ENCODE results near the gene UROS.

UROS gene

DNA sequence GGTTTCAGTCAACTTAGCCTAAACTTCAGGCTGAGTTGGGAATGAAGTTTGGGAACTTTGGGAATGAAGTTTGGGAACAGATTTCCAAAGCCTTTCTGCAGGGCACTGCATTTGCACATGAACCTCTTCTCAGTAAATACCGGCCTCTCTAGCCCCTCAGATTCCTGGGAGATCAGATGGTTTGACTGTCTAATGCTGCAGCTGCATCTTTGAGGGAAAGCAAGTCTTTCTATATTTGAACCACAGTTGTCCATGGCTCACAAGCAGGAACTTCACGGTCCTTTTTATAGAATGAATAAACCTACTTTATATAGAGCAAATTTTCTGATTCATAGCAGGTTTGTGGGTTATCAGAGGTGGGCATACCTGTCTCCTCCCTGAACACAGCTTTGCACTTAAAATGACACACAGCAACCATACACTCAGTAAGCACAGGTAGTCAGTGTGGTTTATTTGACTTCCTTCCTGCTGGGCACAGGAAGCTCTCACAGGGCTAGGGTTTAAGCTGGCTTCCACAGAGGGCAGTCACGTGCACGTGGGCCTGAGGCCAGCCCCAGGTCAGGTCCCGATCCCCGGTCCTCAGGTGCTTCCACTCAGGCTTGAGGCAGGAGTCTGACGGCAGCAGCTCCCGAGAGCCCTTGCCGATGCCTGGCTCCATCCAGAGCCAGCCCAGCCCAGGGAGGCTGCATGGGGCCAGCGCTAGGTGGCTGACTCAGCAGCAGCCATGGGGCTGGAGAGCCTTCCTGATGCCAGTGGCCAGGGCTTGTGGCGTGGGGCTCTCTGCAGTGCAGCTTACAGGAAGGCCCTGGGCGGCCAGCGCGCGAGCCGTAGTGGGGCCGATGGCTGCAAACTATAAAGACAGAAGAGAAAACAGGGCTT is 34.7 kb downstream of the UROS start:
- DNase-seq (ENCODE audit: low read depth): no peak

DNA sequence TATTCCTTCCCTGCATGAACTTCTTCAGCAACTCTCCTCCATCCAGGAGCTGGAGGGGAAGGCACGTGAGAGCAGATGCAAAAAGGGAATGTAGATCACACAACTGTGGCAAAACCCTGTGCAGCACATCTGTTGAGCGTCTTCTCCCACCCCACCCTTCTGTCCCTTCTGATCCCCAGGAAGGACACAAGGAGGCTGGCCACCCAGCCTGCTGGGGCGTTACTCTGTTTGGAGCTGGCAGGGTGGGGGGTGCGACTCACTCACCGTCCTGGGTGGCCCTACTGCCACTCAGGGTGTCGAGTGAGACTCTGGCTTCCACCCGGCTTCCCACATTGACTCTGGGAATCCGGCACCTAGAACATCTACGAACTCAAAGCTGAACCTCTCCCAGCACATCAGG is 37.3 kb downstream of the UROS start:
- DNase-seq (ENCODE audit: low read depth): no peak

DNA sequence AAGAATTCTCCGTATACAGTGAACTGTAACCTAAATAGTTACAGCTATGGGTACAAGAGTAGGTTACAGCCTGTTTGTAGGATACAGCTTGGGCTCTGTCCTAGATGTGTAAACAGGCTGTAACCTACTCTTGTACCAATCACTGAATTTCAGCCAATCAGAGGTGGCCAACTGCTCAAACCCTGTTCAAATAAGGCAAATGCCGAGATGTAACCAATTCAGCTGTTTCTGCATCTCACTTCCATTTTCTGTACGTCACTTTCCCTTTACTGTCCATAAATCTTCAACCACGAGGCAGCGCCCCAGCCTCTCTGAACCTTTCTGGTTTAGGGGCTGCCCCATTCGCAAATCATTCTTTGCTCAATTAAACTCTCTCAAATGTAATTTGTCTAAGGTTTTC is 39.1 kb downstream of the UROS start:
- no peak for DNase-seq (ENCODE audit: low read depth)

DNA sequence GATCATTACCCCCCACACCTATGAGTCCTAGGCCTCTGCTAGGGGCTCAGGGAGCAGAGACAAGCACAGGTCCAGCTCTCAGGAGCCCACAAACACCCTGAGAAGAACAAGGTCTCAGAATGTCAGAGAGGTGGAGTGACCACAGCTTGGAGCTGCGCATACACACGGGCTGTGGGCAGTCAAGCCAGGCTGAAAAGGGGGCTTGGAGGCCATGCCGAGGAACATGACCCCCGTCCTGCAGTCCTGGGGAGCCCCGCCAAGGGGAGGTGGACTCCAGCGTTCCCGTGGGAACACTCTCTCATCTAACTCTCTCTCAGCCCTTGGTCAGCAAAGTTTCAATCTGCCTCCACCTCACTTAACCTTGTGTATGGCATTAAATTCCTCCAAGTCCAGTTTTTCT is 39.6 kb downstream of the UROS start:
- no peak for DNase-seq (ENCODE audit: low read depth)

DNA sequence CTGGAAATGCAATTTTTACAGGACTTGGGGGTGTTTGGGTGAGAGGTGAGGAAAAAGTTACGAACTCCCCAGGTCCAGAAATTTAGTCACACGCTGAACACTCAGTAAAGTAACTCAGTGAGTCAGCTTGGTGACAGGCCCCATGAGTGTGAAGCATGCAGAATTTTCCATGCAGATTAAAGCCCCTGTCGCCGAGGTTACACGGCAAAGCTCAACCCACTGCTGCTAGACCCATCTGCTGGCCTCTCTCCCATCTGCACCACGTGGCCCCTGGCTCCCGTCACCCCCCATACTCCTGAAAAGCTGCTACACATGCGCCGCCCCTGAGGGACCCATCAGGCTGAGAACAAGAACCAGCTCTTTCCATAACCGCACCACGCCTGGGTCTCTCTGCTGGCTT is 40.4 kb downstream of the UROS start:
- DNase-seq (ENCODE audit: low read depth): no peak

DNA sequence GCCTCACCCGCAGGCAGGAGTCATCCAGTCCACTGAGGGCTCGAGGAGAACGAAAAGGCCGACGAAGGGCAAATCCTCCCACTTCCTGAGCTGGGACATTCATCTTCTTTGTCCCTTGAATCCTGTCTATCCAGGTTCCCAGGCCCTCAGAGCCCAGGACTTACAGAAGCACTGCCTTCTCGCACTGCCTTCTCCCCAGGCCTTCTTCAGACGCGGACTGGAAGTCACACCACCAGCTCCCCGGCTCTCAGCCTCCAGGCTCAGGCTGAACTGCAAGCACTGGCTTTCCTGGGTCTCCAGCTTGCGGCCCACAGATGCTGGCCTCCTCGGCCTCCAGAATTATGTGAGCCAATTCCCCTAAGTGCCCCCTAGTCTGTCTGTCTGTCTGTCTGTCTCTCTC is 41.0 kb downstream of the UROS start:
- no peak for DNase-seq (ENCODE audit: low read depth)

DNA sequence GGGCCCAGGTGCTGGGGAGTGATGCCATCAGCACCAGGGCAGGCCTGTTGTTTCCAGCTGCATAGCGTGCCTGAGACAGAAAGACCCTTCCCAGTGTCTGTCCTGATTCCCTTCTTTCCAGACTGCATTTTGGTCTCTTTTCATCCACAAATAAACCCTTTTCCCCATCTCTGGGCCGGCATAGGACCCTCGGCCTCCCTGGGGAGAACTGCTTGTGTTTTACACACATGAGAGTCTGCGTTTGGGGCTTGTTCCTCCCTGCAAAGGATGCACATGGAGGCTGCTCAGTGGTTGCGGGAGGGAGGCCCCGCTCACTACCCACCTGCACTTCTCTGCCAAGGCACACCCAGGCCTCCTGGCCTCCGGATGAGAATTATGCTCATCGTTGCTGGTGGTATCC is 41.7 kb downstream of the UROS start:
- no peak for DNase-seq (ENCODE audit: low read depth)

DNA sequence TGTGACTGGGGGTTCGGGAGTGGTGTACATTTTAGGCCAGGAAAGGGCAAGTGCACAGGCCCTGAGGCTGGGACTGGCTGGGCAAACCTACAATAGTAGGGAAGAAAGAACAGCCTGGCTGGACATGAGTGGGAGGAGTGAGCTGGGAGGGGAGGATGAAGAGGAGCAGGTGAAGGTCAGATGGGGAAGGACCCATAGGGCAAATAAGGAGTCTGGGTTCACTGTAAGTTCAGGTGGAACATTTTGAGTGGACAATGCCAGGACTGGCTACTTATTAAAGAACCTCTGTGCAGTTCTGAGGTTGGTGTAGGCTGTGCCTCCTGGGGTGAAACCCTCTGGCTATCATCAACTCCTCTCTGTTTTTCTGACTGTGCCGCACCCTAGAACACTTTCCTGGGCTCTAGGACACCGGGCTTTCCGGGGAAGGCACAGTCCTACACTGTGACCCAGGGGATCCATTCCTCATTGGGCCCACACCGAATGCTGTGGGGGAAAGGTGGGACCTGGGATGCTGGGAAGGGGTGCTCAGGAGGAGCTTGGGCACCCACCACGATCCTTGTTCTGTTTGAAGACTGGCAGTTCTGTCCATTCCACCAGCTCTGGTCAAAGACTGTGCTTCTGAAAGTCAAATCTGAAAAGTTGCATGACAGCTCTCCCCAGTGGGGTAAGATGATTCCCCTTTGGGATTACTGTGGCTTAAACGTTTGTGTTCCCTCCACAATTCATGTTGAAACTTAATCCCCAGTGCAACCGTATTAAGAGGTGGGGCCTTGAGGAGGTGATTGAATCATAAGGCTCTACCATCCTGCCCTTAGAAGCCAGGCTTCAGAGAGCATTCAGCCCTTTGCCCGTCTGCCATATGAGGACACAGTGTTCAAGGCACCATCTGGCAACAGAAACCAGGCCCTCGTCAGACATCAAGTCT is 43.4 kb downstream of the UROS start:
- DNase-seq (ENCODE audit: low read depth): no peak

DNA sequence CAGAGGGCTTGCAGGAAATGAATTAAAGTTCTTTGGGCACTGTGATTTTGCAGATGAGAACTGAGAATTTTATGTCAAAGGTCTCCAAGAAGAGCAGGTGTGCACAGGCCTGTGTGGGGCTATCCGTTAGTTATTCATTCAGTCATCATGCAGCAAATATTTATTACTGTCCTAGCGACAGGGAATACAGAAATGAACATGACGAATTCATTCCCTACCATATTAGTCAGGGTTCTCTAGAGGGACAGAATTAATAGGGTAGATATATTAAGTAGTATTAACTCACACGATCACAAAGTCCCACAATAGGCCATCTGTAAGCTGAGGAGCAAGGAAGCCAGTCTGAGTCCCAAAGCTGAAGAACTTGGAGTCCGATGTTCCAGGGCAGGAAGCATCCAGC is 44.5 kb downstream of the UROS start:
- no peak for DNase-seq (ENCODE audit: low read depth)

DNA sequence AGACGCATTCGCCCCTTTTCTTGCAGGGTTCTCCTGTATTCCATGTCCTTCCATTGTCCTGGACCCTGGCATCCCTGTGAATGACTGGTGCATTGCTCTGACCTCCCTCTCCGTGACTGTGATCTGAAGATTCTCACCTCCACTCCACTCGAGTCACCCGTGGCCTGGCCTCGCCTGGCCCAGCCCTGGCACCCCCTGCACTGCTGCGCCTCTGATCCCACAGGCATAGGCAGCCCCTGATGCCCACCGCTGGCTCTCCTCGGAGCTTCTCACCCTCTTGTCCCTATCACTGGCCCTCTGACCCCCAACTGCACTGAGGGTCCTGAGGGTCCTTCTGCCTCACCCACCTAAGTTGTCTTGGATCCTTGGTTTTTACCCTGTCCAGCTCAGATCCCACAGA is 45.3 kb downstream of the UROS start:
- no peak for DNase-seq (ENCODE audit: low read depth)

DNA sequence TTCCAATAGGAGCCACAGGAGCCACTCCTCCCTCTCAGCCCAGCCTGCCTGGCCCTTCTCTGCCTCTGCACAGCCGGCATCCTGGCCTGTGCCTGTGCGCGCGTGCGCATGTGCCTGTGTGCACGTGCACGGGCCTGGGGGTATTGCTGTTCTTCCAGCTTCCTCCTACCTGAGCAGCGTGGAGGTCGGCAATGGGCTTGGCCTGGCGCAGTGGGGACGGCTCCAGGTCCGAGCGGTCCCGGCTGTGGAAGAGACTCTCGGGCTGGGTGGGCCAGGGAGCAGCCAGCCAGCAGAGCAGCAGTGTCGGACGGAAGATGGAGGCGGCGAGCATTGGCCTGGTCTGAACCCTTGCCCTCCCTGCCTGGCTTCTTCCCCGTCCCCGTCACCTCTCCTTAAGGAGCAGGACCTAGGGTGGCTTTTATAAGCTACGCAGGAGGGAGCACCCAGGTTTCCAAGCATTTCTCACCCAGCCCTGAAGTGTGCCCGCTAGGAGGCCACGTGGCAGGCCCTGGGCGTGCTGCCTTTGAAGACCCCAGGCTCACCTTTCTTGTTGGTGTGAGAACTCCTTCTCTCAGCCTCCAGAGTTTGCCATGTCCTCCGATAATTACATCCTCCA is 47.5 kb downstream of the UROS start, which contains the start of gene MMP21:
Gene MMP21, minus strand, starts transcription at position 331 of the 616 bp plus-strand sequence. Its CDS starts 0 bp downstream, at position 331.
- DNase-seq (ENCODE audit: low read depth): no peak

DNA sequence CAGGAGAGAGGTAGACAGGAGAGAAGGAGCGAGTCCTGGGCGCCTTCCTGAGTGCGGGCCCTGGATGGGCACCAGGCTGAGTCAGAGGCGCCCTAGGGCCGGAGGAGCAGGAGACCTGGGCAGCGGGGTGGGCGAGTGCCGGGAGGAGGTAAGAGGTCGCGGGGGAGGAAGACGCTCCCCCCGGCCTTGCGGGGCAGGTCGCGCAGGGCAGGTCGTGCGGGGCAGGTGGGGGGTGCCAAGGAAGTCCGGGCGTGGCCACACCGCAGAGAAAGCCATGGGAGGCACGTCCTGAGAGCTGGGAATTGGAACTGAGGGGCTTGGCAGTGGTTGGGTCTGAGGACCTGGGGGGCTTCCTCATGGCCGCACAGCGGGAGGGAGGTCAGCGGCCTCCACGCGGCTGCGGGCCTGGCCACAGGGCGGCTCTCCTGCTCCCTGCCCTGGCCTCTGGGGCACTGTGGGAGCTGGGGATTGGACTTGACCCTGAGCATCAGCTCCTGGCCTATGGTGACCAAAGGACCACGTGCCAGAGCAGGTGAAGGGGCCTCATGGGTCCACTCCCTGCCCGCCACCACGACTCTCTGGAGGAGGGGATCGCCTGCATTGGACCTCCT is 48.4 kb downstream of the UROS start:
- DNase-seq (ENCODE audit: low read depth): no peak

DNA sequence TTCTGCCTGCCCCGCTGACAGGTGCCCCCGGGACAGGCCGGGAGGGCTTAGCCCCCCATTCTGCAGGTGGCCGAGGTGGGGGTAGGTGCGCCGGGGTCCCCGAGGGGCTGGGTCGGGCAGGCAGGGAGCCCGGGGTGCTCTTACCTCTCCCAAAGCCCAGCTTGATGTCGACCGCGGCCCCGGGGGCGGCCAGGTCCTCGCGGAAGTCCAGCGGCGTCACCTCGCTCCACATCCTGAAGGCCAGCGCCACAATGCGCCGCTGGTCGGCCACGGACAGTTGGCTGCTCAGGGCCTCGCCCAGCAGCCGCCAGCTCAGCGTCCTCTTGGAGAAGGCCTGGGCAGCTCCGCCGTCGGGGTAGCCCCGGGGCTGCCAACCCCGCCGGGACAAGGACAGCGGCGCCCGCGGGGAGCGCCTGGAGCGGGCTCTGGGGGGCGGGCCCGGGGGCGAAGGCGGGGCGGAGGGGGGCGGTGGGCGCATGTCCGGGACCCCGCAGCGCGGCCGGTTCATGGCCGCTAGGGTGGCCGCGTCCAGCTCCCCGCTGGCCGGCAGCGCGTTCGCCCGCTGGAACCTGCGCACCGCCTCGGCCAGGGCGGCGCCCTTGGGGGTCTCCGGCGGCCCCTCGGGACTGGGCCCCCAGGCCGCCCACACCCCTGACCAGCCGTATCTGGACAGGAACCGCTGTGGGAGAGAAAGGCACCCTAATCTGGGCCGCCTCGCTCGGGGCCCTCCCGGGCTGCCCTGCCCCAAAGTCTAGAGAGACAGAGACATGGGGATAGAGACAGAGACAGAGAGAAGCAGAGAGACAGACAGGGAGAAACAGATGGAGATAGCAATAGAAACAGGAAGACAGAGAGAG is 49.1 kb downstream of the UROS start:
- DNase-seq (ENCODE audit: low read depth): no peak

DNA sequence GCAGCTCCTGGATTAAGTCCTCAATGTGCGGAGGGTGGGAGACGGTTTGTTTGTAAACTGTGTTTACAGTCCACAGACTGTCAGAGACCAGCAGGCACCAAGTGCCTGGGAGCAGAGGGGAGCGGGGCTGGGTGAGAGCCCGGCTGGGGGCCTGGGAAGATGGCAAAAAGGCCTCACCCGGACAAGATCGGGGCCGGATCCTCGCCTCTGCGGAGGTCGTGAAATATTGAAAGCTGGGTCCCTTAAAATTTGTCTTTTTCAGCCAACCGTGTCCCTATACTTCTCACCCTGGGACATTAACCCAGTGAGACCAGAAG is 50.2 kb downstream of the UROS start:
- DNase-seq (ENCODE audit: low read depth): no peak

DNA sequence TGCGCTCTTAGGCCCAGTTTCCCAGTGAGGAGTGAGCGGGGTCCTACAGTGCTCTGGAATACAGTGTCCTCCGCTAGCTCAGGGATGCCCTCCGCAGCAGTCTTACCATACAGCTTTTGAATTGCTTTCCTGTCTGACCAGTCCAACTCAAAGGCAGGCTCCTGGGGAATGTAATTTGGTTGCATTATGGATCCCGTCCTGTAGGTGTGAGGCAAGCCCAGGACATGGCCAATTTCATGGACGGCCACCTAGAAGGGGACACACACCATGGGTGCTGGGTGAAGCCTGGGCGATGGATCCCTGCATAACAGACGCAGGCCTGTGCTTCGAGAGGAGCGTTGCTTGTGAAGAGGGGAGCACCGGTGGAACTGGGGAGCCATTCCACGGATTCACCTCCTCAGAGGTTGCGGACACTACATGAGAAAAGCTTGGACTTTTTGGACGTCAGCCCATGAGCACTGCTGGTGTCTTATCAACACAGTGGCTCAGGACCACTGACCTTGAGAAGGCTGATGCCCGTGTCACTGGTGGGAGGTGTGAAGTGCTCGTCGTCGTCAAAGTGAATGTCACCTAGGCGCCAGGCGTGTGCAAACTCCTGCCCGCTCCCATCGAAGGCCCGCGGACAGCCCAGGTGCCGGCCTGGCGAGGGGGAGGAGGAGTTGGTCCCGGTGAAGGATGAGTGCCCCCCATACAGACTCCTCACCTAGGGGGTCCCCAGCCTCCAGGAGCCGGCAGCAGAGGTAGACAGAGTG is 50.8 kb downstream of the UROS start:
- no peak for DNase-seq (ENCODE audit: low read depth)

DNA sequence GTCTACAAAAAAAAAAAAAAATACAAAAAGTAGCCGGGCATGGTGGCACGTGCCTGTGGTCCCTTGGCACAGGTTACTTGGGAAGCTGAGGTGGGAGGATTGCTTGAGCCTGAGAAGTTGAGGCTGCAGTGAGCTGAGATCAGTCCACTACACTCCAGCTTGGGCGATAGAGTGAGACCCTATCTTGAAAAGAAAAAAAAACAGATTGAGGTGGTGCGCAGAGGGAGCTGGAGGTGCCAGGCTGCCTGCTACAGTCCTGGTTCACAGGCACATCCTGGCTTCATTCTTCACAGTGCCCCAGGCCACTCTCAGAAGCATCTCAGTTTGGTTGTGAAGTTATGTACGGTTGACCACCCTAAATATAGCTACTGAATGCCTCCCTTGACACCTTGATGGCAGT is 52.2 kb downstream of the UROS start:
- DNase-seq (ENCODE audit: low read depth): no peak

DNA sequence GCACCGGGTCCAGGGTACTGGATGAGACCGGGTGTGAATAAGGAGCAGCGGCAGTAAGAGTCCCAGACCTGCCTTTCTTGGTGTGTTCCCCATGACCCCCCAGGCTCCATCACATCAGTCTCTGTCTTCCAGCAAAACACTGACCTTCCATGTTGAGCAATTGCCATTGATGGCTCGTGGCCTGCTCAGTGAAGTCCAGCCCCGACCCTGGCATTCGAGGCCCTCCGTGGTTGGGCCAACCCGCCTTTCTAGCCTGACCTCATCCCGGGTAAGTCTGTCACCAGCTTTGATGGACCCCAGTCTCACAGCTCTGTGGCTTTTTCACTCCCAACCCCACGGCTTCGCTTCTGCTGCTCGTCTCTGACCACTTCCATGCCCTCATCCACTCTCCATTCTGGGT is 53.9 kb downstream of the UROS start:
- DNase-seq (ENCODE audit: low read depth): no peak

DNA sequence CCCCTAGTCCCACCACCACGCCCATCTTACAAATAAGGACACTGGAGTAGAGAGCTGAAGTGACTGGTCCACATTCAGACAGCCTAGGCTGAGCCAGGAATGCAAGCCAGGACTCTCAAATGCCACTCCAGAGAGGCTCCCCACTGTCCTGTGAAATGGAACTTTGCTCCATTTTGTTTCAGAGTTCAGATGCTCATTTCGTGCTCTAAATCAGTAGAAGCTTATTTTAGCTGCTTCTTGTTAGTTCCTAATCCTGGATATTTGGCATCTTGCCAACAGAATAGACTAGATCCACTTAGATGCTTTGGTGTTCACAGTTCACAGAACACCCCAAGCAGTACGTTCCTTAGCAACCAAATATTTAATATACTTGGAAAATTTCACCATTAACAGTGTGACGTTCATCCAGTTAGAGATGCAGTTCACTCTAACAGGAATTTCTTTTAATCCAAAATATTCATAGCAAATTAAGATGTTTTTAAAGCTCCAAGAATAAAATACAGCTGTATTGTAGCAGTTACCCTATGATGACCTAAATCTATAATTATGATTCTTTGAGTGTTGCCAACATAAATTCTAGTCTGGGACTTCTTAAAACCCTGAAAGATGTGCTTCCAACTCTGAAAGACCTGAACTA is 54.7 kb downstream of the UROS start:
- no peak for DNase-seq (ENCODE audit: low read depth)

DNA sequence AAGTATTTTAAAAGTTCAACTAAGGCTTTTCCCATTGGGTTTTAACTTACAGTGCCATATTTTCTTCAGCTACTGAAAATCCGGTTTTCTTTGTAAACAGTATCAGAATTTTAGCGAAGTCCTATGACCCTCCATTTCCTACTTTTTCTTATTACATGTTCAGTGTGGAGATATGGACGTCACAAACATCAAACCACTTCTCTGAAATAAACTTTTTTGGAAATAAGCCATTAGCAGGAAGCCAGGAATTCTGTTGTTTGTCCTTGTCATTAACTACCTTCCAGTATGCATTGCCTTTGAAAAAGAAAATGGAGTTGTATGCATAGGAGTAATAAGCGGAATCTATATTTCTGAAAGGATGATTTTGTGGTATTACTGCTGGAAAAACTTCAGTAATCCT is 56.5 kb downstream of the UROS start:
- no peak for DNase-seq (ENCODE audit: low read depth)

DNA sequence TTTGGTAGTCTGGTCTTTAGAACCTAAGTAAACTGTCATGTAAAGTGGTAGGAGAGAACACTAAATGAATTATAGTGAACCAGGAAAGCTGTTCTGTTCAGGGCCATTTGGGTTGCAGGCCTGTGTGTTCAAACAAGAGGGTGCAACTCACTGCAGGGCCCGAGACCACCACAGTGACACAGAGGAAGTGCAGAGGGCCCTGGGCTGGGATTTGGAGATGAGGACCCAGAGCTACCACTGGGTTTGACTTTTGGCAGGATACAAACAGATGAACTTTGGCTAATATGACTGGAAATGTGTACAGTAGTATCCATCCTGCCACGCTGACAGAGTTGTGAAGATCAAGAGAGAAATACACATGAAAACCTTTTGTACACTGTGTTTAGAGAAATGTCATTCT is 57.2 kb downstream of the UROS start:
- DNase-seq (ENCODE audit: low read depth): no peak
